GM13977 (cell line): Measurements from ENCODE around the gene RAPGEF2.
A peak's percentile ranks its signal among the peaks of the same experiment; 100 is the strongest.
"Not testable (repeated sequence)": the region's sequence is repeated elsewhere in the genome, so short reads cannot be mapped to it uniquely, and the experiment has no call there.

Experiments
- DNase-seq: peaks from one replicate; pipeline ENCODE4 v3.0.0; 2012; ENCODE audit warnings: low spot score
- in situ Hi-C: fragments of 300-500 bp; cut with MboI; formaldehyde crosslinking; loops from one replicate; pipeline ENCODE4 v1.12.0; 2022; ENCODE audit warnings: low sequenced_read_pairs, low pct_unique_long_range_greater_than_20kb, mixed read lengths, inconsistent platforms; ENCODE audit not compliant: unreplicated experiment
- TF ChIP-seq, protein P1 (sequence below): IDR thresholded peaks from 2 replicates; pipeline ENCODE4 v1.5.1; 2012; ENCODE audit warnings: mild to moderate bottlenecking, control low read depth; ENCODE audit not compliant: insufficient read depth; ENCODE audit errors: extremely low read depth, missing control alignments

RAPGEF2 gene

GRCh38 chr4:159307929-159308328 is 205.1 kb downstream of the RAPGEF2 start:
- TF ChIP-seq, protein P1, sequence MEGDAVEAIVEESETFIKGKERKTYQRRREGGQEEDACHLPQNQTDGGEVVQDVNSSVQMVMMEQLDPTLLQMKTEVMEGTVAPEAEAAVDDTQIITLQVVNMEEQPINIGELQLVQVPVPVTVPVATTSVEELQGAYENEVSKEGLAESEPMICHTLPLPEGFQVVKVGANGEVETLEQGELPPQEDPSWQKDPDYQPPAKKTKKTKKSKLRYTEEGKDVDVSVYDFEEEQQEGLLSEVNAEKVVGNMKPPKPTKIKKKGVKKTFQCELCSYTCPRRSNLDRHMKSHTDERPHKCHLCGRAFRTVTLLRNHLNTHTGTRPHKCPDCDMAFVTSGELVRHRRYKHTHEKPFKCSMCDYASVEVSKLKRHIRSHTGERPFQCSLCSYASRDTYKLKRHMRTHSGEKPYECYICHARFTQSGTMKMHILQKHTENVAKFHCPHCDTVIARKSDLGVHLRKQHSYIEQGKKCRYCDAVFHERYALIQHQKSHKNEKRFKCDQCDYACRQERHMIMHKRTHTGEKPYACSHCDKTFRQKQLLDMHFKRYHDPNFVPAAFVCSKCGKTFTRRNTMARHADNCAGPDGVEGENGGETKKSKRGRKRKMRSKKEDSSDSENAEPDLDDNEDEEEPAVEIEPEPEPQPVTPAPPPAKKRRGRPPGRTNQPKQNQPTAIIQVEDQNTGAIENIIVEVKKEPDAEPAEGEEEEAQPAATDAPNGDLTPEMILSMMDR: no peak
- in situ Hi-C loops: no loop called here
- no peak for DNase-seq

DNA sequence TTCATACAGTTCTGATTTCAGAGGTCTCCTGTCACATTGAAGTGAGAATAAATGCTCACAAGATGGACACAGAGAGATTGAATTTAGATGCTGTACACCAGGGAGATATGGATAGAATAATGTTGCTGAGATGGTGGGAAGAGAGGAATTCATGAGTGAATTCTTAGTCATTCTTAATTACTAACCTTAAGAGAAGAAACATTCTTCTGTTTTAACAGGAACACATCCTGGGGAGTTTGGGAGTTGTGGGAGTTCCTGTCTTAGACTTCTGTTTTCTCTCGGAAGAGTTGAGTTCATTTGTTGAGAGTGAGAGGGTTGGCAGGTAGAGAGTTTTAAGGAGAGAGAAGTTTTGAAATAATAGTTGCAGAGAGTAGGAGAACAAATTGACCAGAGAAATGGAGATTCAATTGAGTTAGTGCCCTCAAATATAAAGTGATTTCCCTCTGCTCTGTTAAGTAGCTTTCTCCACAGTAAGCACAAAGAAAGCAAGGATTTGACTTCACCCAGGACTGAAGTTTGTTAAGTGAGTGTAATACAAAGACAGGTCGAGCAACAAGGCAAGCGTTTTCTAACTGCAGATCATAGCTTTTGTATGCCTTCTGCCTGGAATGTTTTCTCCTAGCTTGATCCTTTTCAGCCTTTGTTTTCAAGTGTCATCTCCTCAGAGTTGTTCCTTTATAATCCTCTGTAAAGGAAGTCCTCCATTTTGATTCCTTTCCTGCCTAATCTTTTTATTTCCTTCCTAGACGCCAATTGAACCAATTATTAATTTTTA is 205.9 kb downstream of the RAPGEF2 start:
- TF ChIP-seq, protein P1: no peak
- no peak for DNase-seq

GRCh38 chr4:159312236-159312635 is 209.4 kb downstream of the RAPGEF2 start:
- in situ Hi-C loops: no loop called here
- no peak for DNase-seq
- TF ChIP-seq, protein P1: no peak

More for the DNA sequence above, 205.9 kb downstream of the RAPGEF2 start:
- in situ Hi-C loops: no loop called here

DNA sequence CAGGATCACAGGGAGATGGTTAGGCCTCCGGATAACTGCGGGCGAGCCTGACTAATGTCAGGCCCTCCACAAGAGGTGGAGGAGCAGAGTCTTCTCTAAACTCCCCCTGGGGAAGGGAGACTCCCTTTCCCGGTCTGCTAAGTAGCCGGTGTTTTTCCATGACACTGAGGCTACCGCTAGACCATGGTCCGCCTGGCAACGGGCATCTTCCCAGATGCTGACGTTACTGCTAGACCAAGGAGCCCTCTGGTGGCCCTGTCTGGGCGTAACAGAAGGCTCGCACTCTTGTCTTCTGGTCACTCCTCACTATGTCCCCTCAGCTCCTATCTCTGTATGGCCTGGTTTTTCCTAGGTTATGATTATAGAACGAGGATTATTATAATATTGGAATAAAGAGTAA is 213.0 kb downstream of the RAPGEF2 start:
- in situ Hi-C loops: not testable (repeated sequence)

DNA sequence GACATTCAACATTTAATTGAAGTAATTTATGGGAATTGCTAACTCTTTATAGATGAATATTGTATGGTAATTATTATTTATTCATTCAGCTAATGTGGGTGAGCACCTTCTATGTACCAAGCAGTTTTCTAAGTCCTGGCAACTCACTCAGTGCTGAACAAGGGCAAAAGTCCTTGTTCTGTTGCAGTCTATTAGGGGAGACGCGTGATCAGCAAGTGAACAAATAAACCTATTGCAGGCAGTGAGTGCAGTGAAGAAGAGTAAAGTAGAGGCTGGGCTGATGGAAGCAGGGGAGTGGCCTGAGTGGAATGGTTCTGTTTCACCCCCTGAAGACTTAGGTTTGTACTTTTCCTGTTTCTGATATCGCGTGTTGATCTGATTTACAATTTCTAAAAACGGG is 214.3 kb downstream of the RAPGEF2 start:
- DNase-seq: no peak
- in situ Hi-C loops: no loop called here
- TF ChIP-seq, protein P1: no peak

More for the DNA sequence above, 213.0 kb downstream of the RAPGEF2 start:
- TF ChIP-seq, protein P1: peak; percentile 24
- not testable (repeated sequence) for DNase-seq

- DNase-seq: no peak
- in situ Hi-C loops: no loop called here
- TF ChIP-seq, protein P1: no peak
Observed at GRCh38 chr4:159319027-159319426, 216.1 kb downstream of the RAPGEF2 start.
